ENCODE measurements around the gene NPAS2.

Gene NPAS2

DNA sequence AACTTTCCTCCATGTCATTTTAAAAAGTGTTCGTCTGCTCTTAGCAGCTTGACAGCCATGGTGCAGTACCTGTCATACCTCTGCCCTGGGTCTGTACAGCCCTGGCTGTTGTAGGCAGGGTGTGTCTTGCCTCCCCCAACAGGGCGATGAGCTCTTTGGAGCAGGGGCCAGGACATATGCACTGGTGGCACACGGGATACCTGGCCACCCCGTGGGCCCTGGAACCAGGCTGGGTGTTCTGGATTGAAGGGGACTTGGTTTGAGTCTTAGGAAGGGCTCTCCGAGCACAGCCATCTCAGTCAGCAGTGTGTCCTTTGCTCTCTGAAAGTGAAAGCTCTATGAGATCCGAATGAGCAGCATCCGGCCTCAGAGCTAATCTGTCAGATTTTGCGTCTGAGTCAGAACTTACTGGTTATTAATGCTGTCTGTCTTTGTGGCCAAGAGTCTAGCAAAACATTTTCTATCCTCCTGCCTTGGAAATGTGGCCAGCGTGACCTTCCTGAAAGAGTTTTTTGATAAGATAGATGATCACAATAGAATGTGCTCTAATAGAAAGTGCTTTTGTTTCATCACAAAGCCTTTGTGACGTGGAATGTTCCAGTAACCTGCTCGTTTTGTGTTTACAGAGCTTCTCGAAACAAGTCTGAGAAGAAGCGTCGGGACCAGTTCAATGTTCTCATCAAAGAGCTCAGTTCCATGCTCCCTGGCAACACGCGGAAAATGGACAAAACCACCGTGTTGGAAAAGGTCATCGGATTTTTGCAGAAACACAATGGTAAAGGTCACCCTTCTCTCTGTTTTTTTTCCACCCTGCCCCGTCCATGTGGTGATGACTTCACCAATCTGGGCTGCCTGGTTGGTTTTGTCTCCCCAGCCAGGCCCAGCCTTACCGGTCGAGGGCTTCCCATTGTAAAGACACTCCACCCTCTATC lies 104.8 kb downstream of the NPAS2 start:
- DNase-seq (ENCODE audit: low read depth) = no peak
- H3K4me3 ChIP-seq (ENCODE audit: low read depth, low read length) = no peak overlapping the region
- TF ChIP-seq, protein P1, sequence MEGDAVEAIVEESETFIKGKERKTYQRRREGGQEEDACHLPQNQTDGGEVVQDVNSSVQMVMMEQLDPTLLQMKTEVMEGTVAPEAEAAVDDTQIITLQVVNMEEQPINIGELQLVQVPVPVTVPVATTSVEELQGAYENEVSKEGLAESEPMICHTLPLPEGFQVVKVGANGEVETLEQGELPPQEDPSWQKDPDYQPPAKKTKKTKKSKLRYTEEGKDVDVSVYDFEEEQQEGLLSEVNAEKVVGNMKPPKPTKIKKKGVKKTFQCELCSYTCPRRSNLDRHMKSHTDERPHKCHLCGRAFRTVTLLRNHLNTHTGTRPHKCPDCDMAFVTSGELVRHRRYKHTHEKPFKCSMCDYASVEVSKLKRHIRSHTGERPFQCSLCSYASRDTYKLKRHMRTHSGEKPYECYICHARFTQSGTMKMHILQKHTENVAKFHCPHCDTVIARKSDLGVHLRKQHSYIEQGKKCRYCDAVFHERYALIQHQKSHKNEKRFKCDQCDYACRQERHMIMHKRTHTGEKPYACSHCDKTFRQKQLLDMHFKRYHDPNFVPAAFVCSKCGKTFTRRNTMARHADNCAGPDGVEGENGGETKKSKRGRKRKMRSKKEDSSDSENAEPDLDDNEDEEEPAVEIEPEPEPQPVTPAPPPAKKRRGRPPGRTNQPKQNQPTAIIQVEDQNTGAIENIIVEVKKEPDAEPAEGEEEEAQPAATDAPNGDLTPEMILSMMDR (IDR thresholded peaks at IDR 0.05; ENCODE audit: control insufficient read depth, extremely low read depth, insufficient read depth) = no peak

GRCh38 chr2:100928235-100928634 lies 108.3 kb downstream of the NPAS2 start:
- no peak for DNase-seq (ENCODE audit: low read depth)
- no peak overlapping the region for H3K4me3 ChIP-seq (ENCODE audit: low read depth, low read length)
- TF ChIP-seq, protein P1 (IDR thresholded peaks at IDR 0.05; ENCODE audit: control insufficient read depth, extremely low read depth, insufficient read depth) = no peak

DNA sequence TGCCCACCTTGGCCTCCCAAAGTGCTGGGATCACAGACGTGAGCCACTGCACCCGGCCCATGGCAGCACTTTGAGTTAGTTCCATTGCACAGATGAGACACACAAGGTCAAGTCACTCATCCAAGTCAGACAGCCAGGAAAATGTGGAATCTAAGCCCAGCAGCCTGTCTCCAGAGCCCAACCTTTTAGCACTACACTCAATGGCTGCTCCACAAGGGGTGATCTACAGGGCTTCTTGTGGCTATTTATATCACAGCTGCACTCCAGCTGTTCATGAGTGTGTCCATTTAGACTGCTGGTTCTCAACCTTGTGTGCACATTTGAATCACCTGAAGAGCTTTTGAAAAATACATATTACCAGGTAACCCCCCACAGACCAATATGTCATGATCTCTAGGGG lies 109.2 kb downstream of the NPAS2 start:
- DNase-seq (ENCODE audit: low read depth) = no peak
- TF ChIP-seq, protein P1 (IDR thresholded peaks at IDR 0.05; ENCODE audit: control insufficient read depth, extremely low read depth, insufficient read depth) = no peak
- H3K4me3 ChIP-seq (ENCODE audit: low read depth, low read length) = no peak overlapping the region

DNA sequence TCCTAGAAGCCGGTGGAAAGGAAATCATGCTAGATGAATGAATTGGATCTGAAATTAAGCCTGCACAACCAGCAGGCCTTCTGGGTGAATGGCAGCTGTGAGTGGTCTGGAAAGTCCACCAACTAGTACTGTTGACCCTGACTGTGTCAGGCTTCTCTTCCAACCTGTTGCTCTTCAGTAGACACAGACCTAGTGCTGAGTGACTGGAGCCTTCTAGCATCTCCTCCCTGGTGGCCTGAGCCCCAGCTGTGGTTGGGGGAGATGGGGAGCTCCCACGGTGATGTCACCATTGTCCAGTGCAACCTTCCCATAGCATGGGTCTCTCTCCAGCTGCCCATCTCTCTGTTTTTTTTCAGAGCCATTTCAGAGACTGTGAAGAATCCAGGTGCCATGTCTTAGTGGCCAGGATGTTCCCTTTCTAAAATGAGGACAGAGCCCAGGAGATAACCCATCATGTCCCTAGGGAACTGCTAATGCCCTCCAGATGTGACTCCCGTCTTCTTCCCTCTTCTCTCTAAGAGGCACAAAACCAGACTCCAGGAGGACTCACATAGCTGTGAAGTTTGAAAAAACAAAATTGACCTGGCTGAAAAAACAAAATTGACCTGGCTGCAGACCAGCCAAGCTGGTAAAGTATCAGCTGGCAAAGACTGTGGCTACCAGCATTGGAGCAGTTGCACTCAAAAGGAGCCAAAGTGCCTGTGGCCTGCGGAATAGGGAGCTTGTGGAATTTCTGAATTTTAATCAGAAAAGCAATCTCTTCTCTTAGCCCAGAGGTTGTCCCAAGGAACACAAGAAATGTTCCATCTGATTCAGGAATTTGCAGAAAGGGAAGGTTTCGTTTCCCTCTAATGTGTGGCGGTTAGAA lies 114.8 kb downstream of the NPAS2 start:
- TF ChIP-seq, protein P1 (IDR thresholded peaks at IDR 0.05; ENCODE audit: control insufficient read depth, extremely low read depth, insufficient read depth) = no peak
- DNase-seq (ENCODE audit: low read depth) = no peak
- H3K4me3 ChIP-seq (ENCODE audit: low read depth, low read length) = no peak overlapping the region

- no peak overlapping the region for H3K4me3 ChIP-seq (ENCODE audit: low read depth, low read length)
- TF ChIP-seq, protein P1 (IDR thresholded peaks at IDR 0.05; ENCODE audit: control insufficient read depth, extremely low read depth, insufficient read depth) = no peak
- DNase-seq (ENCODE audit: low read depth) = no peak
Observed at GRCh38 chr2:100935372-100935752, 115.4 kb downstream of the NPAS2 start.

- no peak for DNase-seq (ENCODE audit: low read depth)
- TF ChIP-seq, protein P1 (IDR thresholded peaks at IDR 0.05; ENCODE audit: control insufficient read depth, extremely low read depth, insufficient read depth) = no peak
- no peak overlapping the region for H3K4me3 ChIP-seq (ENCODE audit: low read depth, low read length)
Observed at GRCh38 chr2:100936070-100936741, 116.3 kb downstream of the NPAS2 start.

Data from LNCaP clone FGC (cell line).